ENCODE measurements around the gene A2M. TPM values are rescaled to one million over a fixed set of nuclear protein-coding genes. Genes with fewer than 3 reads are reported as not detected.

A2M gene
- total and polyA plus RNA-seq, 10 of the 15 experiments (the other 5 are each of a cell fraction or from before 2014, with no cell fraction given): 0.03 to 3.5 (median 0.20) TPM; not detected in 5

- H3K79me2 ChIP-seq (ENCODE audit: control insufficient read depth, insufficient read depth, low read length): no peaks in the 10 kb centered on the region
- intact Hi-C loops (cut with micrococcal nuclease; ENCODE audit: unreplicated experiment) (no loop called here), in situ Hi-C loops (cut with MboI) (no loop called here)
- no peaks in the 10 kb centered on the region for H3K4me1 ChIP-seq (ENCODE audit: control insufficient read depth, insufficient read depth, low read length)
- H3K9ac ChIP-seq (ENCODE audit: control insufficient read depth, insufficient read depth, low read length): no peak overlapping the region
- CTCF ChIA-PET: interaction anchor here (0.7 kb wide), 2 partner anchors 50 to 1701 kb away, joined by 3 to 4 read pairs; no protein-coding TSS in a partner anchor
- RAD21 ChIA-PET (ENCODE audit: unreplicated experiment): no interaction called here
- no peaks in the 10 kb centered on the region for H3K27me3 ChIP-seq (replicated peaks in 1 of 2; ENCODE audit: control insufficient read depth in 2 of 2, insufficient read depth in 2 of 2, low read length in 1 of 2)
- H3K9me3 ChIP-seq (replicated peaks; ENCODE audit: control insufficient read depth, insufficient read depth, low read length): no peaks in the 10 kb centered on the region
- SMC1A ChIA-PET (ENCODE audit: uncharacterized antibody, unreplicated experiment): no interaction called here
- WGBS (ENCODE audit: insufficient coverage, insufficient replicate concordance, low lambda C conversion rate, missing lambda C conversion rate): 0% methylated on average over 1 of the region's 1 CpG
- H2AFZ ChIP-seq (ENCODE audit: control insufficient read depth, low read depth, low read length): no peak overlapping the region
- H3K27ac ChIP-seq (ENCODE audit: control insufficient read depth, insufficient read depth): no peak overlapping the region
- TF ChIP-seq SUPT20H (IDR thresholded peaks at IDR 0.05; ENCODE audit: borderline replicate concordance, control insufficient read depth, low read depth, low read length) (no peak), RB1 (IDR thresholded peaks at IDR 0.05; ENCODE audit: borderline replicate concordance) (no peak), HCFC1 (IDR thresholded peaks at IDR 0.05; ENCODE audit: low read length) (no peak), PAX5 (IDR thresholded peaks at IDR 0.05; ENCODE audit: borderline replicate concordance, low read depth, low read length) (no peak), TCF7 (IDR thresholded peaks at IDR 0.05; ENCODE audit: borderline replicate concordance) (no peak)
- no peak overlapping the region for H3K4me2 ChIP-seq (ENCODE audit: control insufficient read depth, insufficient read depth)
- BruUV-seq (replicated peaks): no TSS peak
- H3K4me3 ChIP-seq: no peak overlapping the region
- no peak for FAIRE-seq
- no peaks in the 10 kb centered on the region for H4K20me1 ChIP-seq (ENCODE audit: control insufficient read depth, insufficient read depth)
- no peaks in the 10 kb centered on the region for H3K36me3 ChIP-seq (ENCODE audit: control insufficient read depth in 2 of 2, insufficient read depth in 2 of 2, low read length in 1 of 2)
- ATAC-seq: no peak
- POLR2A ChIA-PET: no interaction called here
- DNase-seq (ENCODE audit: low read depth, low spot score): no peak
These were observed 16.4 kb upstream of the A2M start for GRCh38 chr12:9132008-9132535.

- WGBS (ENCODE audit: insufficient coverage, insufficient replicate concordance, low lambda C conversion rate, missing lambda C conversion rate): 34% methylated on average over 2 of the region's 2 CpGs
- H3K9me3 ChIP-seq (replicated peaks; ENCODE audit: control insufficient read depth, insufficient read depth, low read length): no peaks in the 10 kb centered on the region
- FAIRE-seq (no peak), ATAC-seq (no peak), DNase-seq (ENCODE audit: low read depth, low spot score) (no peak)
- ChIA-PET POLR2A (no interaction called here), RAD21 (ENCODE audit: unreplicated experiment) (no interaction called here), CTCF (no interaction called here), SMC1A (ENCODE audit: uncharacterized antibody, unreplicated experiment) (no interaction called here)
- no TSS peak for BruUV-seq (replicated peaks)
- in situ Hi-C loops (cut with MboI) (no loop called here), intact Hi-C loops (cut with micrococcal nuclease; ENCODE audit: unreplicated experiment) (no loop called here)
- no peak overlapping the region for H3K4me2 ChIP-seq (ENCODE audit: control insufficient read depth, insufficient read depth)
- H3K9ac ChIP-seq (ENCODE audit: control insufficient read depth, insufficient read depth, low read length): no peak overlapping the region
- H3K4me3 ChIP-seq: no peak overlapping the region
- TF ChIP-seq IKZF1 (conservative IDR thresholded peaks at IDR 0.05) (no peak), TCF12 (IDR thresholded peaks at IDR 0.05; ENCODE audit: low read depth, low read length) (no peak), RCOR1 (conservative IDR thresholded peaks at IDR 0.05; ENCODE audit: low read depth, low read length) (no peak), POU2F2 (IDR thresholded peaks at IDR 0.05; ENCODE audit: borderline replicate concordance, low read depth, low read length) (no peak), CHD4 (IDR thresholded peaks at IDR 0.05) (no peak), RAD21 (IDR thresholded peaks at IDR 0.05; ENCODE audit: insufficient read depth, low read depth, low read length) (no peak), SUZ12 (IDR thresholded peaks at IDR 0.05; ENCODE audit: unreplicated experiment) (no peak), BMI1 (IDR thresholded peaks at IDR 0.05; ENCODE audit: borderline replicate concordance) (no peak), SUPT20H (IDR thresholded peaks at IDR 0.05; ENCODE audit: borderline replicate concordance, control insufficient read depth, low read depth, low read length) (no peak), GABPA (IDR thresholded peaks at IDR 0.05; ENCODE audit: low read depth) (no peak)
- no peaks in the 10 kb centered on the region for H3K79me2 ChIP-seq (ENCODE audit: control insufficient read depth, insufficient read depth, low read length)
- no peaks in the 10 kb centered on the region for H3K36me3 ChIP-seq (ENCODE audit: control insufficient read depth in 2 of 2, insufficient read depth in 2 of 2, low read length in 1 of 2)
- no peaks in the 10 kb centered on the region for H3K4me1 ChIP-seq (ENCODE audit: control insufficient read depth, insufficient read depth, low read length)
- H3K27ac ChIP-seq (ENCODE audit: control insufficient read depth, insufficient read depth): no peak overlapping the region
- no peaks in the 10 kb centered on the region for H4K20me1 ChIP-seq (ENCODE audit: control insufficient read depth, insufficient read depth)
- no peaks in the 10 kb centered on the region for H3K27me3 ChIP-seq (replicated peaks in 1 of 2; ENCODE audit: control insufficient read depth in 2 of 2, insufficient read depth in 2 of 2, low read length in 1 of 2)
- no peak overlapping the region for H2AFZ ChIP-seq (ENCODE audit: control insufficient read depth, low read depth, low read length)
These were observed 14.5 kb upstream of the A2M start for GRCh38 chr12:9130244-9130643.
